Hematopoietic multipotent progenitor cell (in vitro differentiated cells): ENCODE results near the gene THRB. TPM values are rescaled to one million over a fixed set of nuclear protein-coding genes. Genes with fewer than 3 reads are reported as not detected.

Source experiments
- DNase-seq, 3 donors: peaks; one replicate each; pipeline ENCODE4 v3.0.0-alpha.2; 2011 to 2015; ENCODE audit warnings: low read depth in 2 of 3, low spot score in 2 of 3
- total RNA-seq: library from RNA; depleted of rRNA; stranded (reverse); fragments of >200 nt; gene quantifications from one replicate; pipeline ENCODE4 v1.2.3, GENCODE V29; 2012

The THRB gene
- total RNA-seq, 1 donor, result 5.7 TPM

DNA sequence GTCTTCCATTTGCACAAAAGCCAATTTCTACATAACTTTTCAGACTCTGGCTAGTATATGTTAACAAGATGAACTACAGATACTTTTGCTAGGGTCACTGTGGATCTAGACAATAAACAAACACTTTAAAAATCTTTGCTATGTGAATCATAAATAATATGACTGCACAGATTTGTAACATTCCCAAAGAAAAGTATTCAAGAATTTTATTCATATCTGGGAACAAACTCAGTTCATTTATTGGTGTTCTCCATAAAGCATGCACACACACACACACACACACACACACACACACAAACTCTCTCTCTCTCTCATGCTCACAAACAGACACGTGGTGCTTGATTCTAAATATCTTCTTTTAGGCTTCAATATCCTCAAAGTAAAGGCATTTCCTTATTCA, 18.8 kb upstream of the THRB start:
- no peak for DNase-seq

DNA sequence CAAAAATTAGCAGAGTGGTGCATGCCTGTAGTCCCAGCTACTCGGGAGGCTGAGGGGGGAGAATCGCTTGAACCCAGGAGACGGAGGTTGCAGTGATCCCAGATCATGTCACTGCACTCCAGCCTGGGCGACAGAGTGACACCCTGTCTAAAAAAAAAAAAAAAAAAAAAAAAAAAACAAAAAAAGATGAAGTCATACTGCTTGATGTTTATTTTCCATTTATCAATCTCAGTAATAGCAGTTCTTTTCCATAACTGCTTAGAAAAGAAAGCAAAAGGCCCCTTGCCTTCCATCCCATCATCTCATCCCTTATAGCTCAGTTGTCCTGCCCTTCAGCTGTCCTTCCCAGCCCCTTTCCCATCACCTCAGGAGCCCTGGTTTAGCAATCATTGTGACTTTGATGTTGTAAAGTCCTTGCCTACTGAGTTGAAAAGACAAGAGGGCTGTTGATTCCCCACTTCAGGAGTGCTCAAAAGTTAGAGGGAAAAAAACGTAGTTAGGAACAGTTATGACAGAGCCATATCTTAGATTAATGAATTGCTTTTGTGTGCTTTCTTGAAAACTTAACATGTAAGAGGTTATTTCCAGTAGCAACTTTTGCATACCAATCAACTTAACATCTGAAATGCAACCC, 18.0 kb upstream of the THRB start:
- no peak for DNase-seq

GRCh38 chr3:24510030-24510648, 15.5 kb upstream of the THRB start:
- no peak for DNase-seq

DNA sequence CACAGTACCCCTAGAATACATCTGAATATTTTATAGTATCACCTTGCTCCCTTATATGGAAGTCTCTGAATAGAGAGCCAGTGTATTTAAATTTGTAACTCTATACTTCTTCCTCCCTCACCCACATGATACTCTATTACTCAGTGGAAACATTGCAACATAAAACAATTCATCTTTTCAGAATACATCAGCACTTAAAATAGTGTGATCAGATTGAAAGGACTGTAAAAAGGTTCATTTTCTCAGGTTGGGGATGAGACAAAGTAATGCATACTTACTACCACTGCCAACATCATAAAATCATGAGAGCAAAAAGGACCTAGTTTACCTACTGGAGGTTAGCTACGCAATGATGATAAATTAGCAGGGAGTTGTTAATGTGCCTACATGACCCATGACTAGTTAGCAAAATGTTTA, 13.8 kb upstream of the THRB start:
- no peak for DNase-seq

- DNase-seq, result no peak
Observed at GRCh38 chr3:24507776-24508422, 13.2 kb upstream of the THRB start.

- no peak for DNase-seq
Observed at GRCh38 chr3:24506966-24507775, 12.5 kb upstream of the THRB start.

GRCh38 chr3:24505691-24506550, 11.3 kb upstream of the THRB start:
- DNase-seq, result no peak

DNA sequence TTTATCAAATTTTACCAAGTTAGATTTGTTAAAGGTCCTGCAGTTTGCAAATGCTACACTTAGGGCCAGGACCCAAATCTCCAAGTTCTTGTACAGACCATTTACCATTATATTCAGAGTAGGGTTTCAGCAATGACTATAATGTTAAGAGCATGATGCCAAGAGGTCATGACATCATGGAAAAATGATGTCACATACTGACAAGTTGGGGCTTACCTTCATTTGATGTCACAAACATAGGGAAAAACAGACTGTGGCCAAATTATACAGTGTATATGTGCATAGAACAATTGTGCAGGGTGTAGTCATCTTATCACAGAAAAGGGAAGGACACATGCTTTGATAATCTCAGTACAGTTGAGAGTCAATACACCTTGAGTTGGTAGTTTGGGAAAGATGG, 10.1 kb upstream of the THRB start:
- DNase-seq, result no peak

GRCh38 chr3:24503616-24504113, 9.0 kb upstream of the THRB start:
- peak in 2 of 3 donors; percentile 40 to 56 for DNase-seq

DNA sequence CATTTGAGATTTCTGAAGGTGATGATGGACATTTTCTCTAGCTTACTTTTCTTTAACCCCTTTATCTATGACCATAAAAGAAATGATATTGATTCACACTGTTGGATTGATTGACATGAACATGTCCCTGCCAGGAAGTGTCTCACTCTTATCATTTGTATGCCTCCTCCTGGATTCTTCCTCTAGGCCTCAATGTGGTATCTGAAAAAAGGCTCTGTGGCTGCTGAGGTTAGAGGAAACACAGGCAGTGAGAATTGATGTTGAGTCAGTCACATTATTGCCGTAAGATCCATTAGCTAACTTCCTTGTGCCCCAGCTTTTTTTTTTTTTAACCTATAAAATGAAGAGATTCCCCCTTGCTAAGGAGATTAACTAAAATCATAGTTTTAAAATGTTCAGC, 8.0 kb upstream of the THRB start:
- DNase-seq, result peak in 2 of 3 donors; percentile 74 to 75

GRCh38 chr3:24500806-24501205, 6.2 kb upstream of the THRB start:
- no peak for DNase-seq

- DNase-seq, result no peak
Observed at GRCh38 chr3:24499991-24500390, 5.3 kb upstream of the THRB start.

- DNase-seq, result no peak
Observed at GRCh38 chr3:24498796-24499195, 4.1 kb upstream of the THRB start.

GRCh38 chr3:24498391-24498790, 3.7 kb upstream of the THRB start:
- no peak for DNase-seq

- DNase-seq, result no peak
Observed at GRCh38 chr3:24497942-24498341, 3.3 kb upstream of the THRB start.

DNA sequence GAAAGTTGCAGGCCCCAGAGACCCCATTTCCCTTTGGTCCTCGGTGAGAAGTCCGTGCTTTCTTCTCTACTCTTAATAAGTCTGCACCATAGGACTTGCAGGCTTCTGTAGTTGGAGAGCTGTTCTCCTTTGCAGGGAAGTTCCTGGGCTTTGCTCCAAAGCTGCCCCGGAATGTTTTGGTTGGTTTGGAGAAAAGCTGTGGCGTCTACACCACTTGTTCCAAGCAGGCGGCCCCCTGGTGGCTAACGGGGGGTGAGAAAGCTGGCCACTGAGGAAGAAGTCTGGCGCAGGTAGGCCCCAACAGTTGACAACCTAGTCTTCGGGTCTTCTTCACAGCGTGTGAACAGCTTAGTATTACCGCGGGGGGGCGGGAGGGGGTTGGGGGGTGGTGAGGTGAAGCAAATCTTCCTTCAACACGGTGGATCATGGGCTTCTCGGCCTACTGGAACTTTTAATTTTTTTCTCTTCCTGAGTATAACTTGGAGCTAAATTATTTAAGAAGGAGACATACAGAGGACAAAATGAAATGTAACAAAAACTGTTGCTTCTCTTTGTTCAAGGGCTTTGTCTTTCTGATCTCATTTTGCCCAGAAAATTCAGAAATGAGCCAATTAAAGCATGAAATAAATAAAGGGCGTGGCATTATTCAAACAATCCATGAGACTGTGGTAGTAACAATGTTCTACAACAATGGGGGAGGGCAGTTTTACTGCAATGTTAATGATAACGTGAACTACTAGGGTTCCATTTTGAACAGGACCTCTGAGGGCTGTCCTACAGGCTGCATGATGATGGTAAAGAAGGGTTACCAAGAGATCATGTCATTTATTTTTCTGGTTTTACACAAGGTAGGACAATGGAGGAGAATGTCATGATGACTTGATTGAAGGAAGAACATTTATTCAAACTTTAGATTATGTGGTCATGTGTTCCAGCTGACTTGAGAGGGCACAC, 2.2 kb upstream of the THRB start:
- peak in 2 of 3 donors; percentile 58 to 68 for DNase-seq

DNA sequence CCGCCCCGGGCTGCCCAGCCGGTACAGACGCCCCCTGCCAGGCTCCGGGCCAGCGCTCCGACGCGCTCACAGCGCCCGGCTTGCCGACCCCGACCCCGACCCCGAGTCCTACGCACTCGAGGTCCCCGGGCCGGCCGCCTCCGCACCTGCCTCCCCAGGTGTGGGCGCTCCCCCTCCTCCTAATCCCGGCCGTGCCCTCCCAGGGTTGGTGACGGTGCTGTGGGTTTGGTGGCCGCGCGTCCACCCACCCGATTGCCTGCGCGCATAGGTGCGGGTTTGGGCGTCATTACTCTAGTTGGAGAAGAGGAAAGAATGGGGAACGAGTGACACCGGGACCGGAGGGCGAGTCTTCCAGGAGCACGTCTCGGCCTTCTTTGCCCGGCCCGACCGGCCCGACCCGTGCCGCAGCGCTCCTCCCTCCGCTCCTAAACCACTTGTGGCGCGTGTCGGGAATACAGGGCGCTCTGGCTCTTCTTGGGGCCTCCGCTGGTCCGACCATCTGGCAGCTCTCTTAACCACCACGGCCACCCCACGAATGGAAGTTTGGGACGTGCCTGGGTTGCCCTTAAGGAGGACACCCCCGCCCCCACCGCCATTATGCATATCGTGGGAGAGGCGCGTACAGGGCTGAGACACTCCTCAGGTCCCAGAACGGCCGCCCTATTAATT, 810 bp upstream of the THRB start:
- DNase-seq, result peak in 2 of 3 donors; percentile 59 to 61
